DMS 273 treated with DMSO at 0.1 percent for 48 hours (cell line): ENCODE measurements around the gene ARHGAP15.

Experiments used
- DNase-seq: peaks from one replicate; lab custom pipeline; 2025; lab: John Stamatoyannopoulos, UW

Gene ARHGAP15

GRCh38 chr2:143482771-143483170 lies 353.6 kb downstream of the ARHGAP15 start:
- DNase-seq: no peak

GRCh38 chr2:143486976-143487375 lies 357.8 kb downstream of the ARHGAP15 start:
- DNase-seq: no peak

- no peak for DNase-seq
Observed at GRCh38 chr2:143489145-143489544, 359.9 kb downstream of the ARHGAP15 start.

GRCh38 chr2:143491131-143491530 lies 361.9 kb downstream of the ARHGAP15 start:
- no peak for DNase-seq

GRCh38 chr2:143493339-143493738 lies 364.1 kb downstream of the ARHGAP15 start:
- DNase-seq: no peak

- DNase-seq: no peak
Observed at GRCh38 chr2:143497726-143498125, 368.5 kb downstream of the ARHGAP15 start.

GRCh38 chr2:143498496-143498895 lies 369.3 kb downstream of the ARHGAP15 start:
- no peak for DNase-seq

GRCh38 chr2:143499061-143499460 lies 369.8 kb downstream of the ARHGAP15 start:
- DNase-seq: no peak

GRCh38 chr2:143501106-143501676 lies 372.0 kb downstream of the ARHGAP15 start:
- DNase-seq: no peak

- no peak for DNase-seq
Observed at GRCh38 chr2:143503280-143503679, 374.1 kb downstream of the ARHGAP15 start.

GRCh38 chr2:143504397-143504796 lies 375.2 kb downstream of the ARHGAP15 start:
- DNase-seq: no peak

- DNase-seq: no peak
Observed at GRCh38 chr2:143505542-143505941, 376.3 kb downstream of the ARHGAP15 start.

GRCh38 chr2:143513081-143513480 lies 383.9 kb downstream of the ARHGAP15 start:
- no peak for DNase-seq

GRCh38 chr2:143514413-143514812 lies 385.2 kb downstream of the ARHGAP15 start:
- no peak for DNase-seq

GRCh38 chr2:143515318-143515717 lies 386.1 kb downstream of the ARHGAP15 start:
- no peak for DNase-seq

GRCh38 chr2:143519521-143519920 lies 390.3 kb downstream of the ARHGAP15 start:
- DNase-seq: no peak

- DNase-seq: no peak
Observed at GRCh38 chr2:143521396-143521795, 392.2 kb downstream of the ARHGAP15 start.

- no peak for DNase-seq
Observed at GRCh38 chr2:143522699-143523098, 393.5 kb downstream of the ARHGAP15 start.

- DNase-seq: no peak
Observed at GRCh38 chr2:143524119-143524553, 394.9 kb downstream of the ARHGAP15 start.

- DNase-seq: no peak
Observed at GRCh38 chr2:143524559-143525401, 395.6 kb downstream of the ARHGAP15 start.

- no peak for DNase-seq
Observed at GRCh38 chr2:143525402-143525860, 396.2 kb downstream of the ARHGAP15 start.

GRCh38 chr2:143526498-143526897 lies 397.3 kb downstream of the ARHGAP15 start:
- no peak for DNase-seq

GRCh38 chr2:143528021-143528420 lies 398.8 kb downstream of the ARHGAP15 start:
- no peak for DNase-seq
